ENCODE results near the gene RNF187.

Gene RNF187

DNA sequence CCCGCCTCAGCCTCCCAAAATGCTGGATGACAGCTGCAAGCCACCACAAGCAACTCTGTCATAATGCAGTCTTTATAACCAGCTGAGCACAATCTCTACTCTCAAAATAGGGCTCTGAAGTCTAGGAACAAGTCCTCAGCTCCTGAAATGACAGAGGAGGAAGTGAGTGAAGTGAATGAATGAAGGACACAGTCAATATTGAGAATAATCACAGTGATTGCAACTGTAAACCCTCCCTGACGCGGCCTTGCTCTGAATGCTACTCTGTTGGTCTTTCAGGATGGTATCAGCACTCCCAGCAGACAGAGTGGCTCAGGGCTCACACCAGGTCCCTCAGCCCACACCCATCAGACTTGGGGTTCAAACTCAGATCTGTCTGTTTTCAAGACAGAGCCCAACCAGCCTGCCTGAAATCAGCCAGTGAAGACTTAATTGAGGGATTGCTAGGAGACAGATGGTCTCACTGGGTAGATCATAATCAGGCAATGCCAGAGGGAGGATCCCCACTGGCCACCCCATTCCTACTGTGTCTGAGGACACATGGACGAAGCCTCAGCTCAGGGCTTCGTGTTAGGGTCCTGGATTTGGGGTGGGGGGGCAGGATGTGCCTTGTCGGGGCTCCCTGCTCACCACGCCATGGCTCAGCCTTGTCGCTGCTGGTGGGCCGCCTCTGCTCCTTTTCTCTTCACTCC is 20.9 kb downstream of the RNF187 start:
- TF ChIP-seq, protein P1, sequence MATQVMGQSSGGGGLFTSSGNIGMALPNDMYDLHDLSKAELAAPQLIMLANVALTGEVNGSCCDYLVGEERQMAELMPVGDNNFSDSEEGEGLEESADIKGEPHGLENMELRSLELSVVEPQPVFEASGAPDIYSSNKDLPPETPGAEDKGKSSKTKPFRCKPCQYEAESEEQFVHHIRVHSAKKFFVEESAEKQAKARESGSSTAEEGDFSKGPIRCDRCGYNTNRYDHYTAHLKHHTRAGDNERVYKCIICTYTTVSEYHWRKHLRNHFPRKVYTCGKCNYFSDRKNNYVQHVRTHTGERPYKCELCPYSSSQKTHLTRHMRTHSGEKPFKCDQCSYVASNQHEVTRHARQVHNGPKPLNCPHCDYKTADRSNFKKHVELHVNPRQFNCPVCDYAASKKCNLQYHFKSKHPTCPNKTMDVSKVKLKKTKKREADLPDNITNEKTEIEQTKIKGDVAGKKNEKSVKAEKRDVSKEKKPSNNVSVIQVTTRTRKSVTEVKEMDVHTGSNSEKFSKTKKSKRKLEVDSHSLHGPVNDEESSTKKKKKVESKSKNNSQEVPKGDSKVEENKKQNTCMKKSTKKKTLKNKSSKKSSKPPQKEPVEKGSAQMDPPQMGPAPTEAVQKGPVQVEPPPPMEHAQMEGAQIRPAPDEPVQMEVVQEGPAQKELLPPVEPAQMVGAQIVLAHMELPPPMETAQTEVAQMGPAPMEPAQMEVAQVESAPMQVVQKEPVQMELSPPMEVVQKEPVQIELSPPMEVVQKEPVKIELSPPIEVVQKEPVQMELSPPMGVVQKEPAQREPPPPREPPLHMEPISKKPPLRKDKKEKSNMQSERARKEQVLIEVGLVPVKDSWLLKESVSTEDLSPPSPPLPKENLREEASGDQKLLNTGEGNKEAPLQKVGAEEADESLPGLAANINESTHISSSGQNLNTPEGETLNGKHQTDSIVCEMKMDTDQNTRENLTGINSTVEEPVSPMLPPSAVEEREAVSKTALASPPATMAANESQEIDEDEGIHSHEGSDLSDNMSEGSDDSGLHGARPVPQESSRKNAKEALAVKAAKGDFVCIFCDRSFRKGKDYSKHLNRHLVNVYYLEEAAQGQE (IDR thresholded peaks at IDR 0.05; ENCODE audit: insufficient read depth in 1 of 2, low read depth in 2 of 2, low read length in 2 of 2) = no peak
- no peak for TF ChIP-seq POLR2AphosphoS5 (IDR thresholded peaks at IDR 0.05; ENCODE audit: low read depth, low read length)
- TF ChIP-seq SIN3A (IDR thresholded peaks at IDR 0.05; ENCODE audit: borderline replicate concordance, insufficient read depth, low read length) = no peak
- TF ChIP-seq FOXP2 (optimal IDR thresholded peaks at IDR 0.05; ENCODE audit: borderline replicate concordance, extremely low read depth, extremely low read length, insufficient read depth) = no peak
- TF ChIP-seq TAF1 (IDR thresholded peaks at IDR 0.05; ENCODE audit: borderline replicate concordance, insufficient read depth, low read length) = no peak

DNA sequence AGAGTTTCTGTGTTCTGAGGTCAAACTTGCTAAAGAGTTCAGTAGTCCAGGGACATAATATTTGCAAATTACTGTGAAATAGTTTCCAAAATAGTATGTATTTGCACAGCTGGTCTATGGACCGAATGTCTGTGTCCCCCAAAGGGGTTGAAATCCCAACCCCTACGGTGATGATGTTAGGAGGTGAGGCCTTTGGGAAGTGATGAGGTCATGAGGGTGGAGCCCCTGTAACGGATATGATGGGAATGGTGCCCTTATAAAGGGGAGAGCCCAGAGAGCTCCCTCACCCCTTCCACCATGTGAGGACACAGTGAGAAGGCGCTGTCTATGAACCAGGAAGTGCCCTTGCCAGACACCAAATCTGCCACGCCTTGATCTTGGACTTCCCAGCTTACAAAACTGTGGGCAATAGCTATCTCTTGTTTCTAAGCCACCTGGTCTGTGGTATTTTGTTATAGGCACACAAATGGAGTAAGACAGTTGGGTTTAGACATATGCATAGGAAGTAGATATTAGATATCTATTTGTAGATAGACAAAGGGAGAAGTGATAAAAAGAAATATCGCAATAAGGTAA is 21.7 kb downstream of the RNF187 start:
- TF ChIP-seq POLR2AphosphoS5 (IDR thresholded peaks at IDR 0.05; ENCODE audit: low read depth, low read length) = no peak
- TF ChIP-seq FOXP2 (optimal IDR thresholded peaks at IDR 0.05; ENCODE audit: borderline replicate concordance, extremely low read depth, extremely low read length, insufficient read depth) = no peak
- no peak for TF ChIP-seq SIN3A (IDR thresholded peaks at IDR 0.05; ENCODE audit: borderline replicate concordance, insufficient read depth, low read length)
- TF ChIP-seq, protein P1 (IDR thresholded peaks at IDR 0.05; ENCODE audit: insufficient read depth in 1 of 2, low read depth in 2 of 2, low read length in 2 of 2) = no peak
- TF ChIP-seq TAF1 (IDR thresholded peaks at IDR 0.05; ENCODE audit: borderline replicate concordance, insufficient read depth, low read length) = no peak

DNA sequence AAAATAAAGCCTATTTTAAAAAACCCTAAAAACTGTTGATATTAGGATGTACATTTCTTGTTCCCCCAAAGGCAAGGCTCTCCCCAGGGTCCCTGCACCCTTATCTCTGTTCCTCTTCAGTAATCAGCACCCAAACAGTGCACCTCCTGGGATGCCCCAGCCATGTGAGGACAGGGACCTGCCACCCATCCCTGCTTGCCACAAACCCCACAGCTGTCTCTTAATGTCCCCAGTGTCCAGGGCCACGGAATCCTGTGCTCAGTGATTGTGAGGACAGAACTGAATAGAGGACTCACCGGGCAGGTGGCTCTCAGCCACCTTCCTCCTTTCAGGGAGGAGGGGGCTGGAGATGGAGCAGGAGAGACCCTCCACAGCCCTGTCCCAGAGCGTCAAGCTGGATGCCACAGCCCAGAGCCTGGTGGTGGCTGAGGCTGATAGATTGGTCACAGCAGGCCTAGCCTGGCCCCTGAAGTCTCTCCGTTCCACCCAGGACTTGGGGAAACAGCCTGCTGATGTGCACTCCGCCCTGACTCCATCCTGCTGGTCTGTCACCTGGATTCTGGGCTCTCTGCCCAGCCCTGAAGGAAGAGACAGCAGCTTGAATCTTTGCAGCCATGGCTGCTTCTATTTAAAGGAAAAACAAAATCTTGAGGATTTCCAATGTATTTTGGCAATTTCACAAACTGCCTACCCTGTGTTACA is 23.1 kb downstream of the RNF187 start:
- TF ChIP-seq SIN3A (IDR thresholded peaks at IDR 0.05; ENCODE audit: borderline replicate concordance, insufficient read depth, low read length) (no peak), POLR2AphosphoS5 (IDR thresholded peaks at IDR 0.05; ENCODE audit: low read depth, low read length) (no peak), FOXP2 (optimal IDR thresholded peaks at IDR 0.05; ENCODE audit: borderline replicate concordance, extremely low read depth, extremely low read length, insufficient read depth) (no peak), TAF1 (IDR thresholded peaks at IDR 0.05; ENCODE audit: borderline replicate concordance, insufficient read depth, low read length) (no peak)
- TF ChIP-seq, protein P1 (IDR thresholded peaks at IDR 0.05; ENCODE audit: insufficient read depth in 1 of 2, low read depth in 2 of 2, low read length in 2 of 2) = no peak

DNA sequence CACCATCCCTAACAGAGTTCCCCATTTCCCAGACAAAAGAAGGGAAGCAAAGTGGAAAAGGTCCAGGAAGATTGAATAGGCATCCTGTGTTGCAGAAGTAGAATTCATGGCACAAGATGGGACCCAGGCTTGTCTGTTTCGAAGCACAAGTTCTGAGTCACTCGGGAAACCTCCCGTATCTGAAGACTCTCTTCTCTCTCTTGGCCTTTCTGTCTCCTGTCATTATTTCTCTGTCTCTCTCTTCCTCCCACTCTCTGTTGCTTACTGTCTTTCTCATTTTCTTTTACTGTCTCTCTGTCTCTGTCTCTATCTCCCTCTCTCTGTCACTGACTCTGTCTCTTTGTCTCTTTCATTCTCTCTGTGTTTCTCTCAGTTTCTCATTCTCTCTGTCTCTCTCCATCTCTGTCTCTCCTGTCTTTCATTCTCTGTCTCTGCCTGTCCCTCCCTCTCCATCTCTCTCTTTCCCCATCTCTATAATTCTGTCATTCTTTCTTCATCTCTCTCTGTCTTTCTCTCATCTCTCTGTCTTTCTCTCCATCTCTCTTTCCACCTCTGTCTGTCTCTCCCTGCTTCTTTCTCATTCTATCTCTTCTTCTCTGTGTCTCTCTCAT is 23.7 kb downstream of the RNF187 start:
- no peak for TF ChIP-seq SIN3A (IDR thresholded peaks at IDR 0.05; ENCODE audit: borderline replicate concordance, insufficient read depth, low read length)
- TF ChIP-seq FOXP2 (optimal IDR thresholded peaks at IDR 0.05; ENCODE audit: borderline replicate concordance, extremely low read depth, extremely low read length, insufficient read depth) = no peak
- no peak for TF ChIP-seq POLR2AphosphoS5 (IDR thresholded peaks at IDR 0.05; ENCODE audit: low read depth, low read length)
- no peak for TF ChIP-seq TAF1 (IDR thresholded peaks at IDR 0.05; ENCODE audit: borderline replicate concordance, insufficient read depth, low read length)
- TF ChIP-seq, protein P1 (IDR thresholded peaks at IDR 0.05; ENCODE audit: insufficient read depth in 1 of 2, low read depth in 2 of 2, low read length in 2 of 2) = no peak

All from PFSK-1 (cell line).